Activated CD4-positive, CD25-positive, alpha-beta regulatory T cell treated with anti-CD3 and anti-CD28 coated beads, Interleukin-2, amount 50 U/mL, for 16 hours (primary cell): ENCODE data around the gene CDC26.
"Not testable (repeated sequence)": the region's sequence is repeated elsewhere in the genome, so short reads cannot be mapped to it uniquely, and the experiment has no call there.

Source experiments
- DNase-seq: peaks from one replicate; pipeline ENCODE4 v3.0.0-alpha.2; 2020; ENCODE audit warnings: low read depth, low spot score

CDC26 gene

GRCh38 chr9:113275157-113276131 lies at the start of gene CDC26, which contains the start of gene PRPF4:
CDC26 (minus strand) TSS chr9:113275572; CDS start chr9:113272507, 3,065 bp downstream.
PRPF4 (plus strand) TSS chr9:113275658; CDS start chr9:113275744, 86 bp downstream.
- peak; percentile 93 for DNase-seq

- DNase-seq: no peak
These were observed 47.3 kb upstream of the CDC26 start for GRCh38 chr9:113322671-113323070.

GRCh38 chr9:113320051-113320450 lies 44.7 kb upstream of the CDC26 start:
- DNase-seq: no peak

- no peak for DNase-seq
These were observed 43.7 kb upstream of the CDC26 start for GRCh38 chr9:113319054-113319453.

- DNase-seq: no peak
These were observed 42.4 kb upstream of the CDC26 start for GRCh38 chr9:113317777-113318176.

GRCh38 chr9:113316030-113316429 lies 40.7 kb upstream of the CDC26 start:
- no peak for DNase-seq

GRCh38 chr9:113315231-113315630 lies 39.9 kb upstream of the CDC26 start:
- no peak for DNase-seq

- DNase-seq: no peak
These were observed 37.9 kb upstream of the CDC26 start for GRCh38 chr9:113313261-113313660.

- no peak for DNase-seq
These were observed 36.6 kb upstream of the CDC26 start for GRCh38 chr9:113311961-113312360.

GRCh38 chr9:113310538-113310937 lies 35.2 kb upstream of the CDC26 start:
- DNase-seq: no peak

GRCh38 chr9:113309204-113309813 lies 33.9 kb upstream of the CDC26 start:
- no peak for DNase-seq

GRCh38 chr9:113307396-113307975 lies 32.1 kb upstream of the CDC26 start:
- DNase-seq: no peak

- no peak for DNase-seq
These were observed 31.2 kb upstream of the CDC26 start for GRCh38 chr9:113306566-113306965.

- DNase-seq: no peak
These were observed 27.5 kb upstream of the CDC26 start, which contains the start of gene RNF183 for GRCh38 chr9:113302792-113303418. RNF183 (minus strand) TSS chr9:113303376; CDS start chr9:113298184, 5,192 bp downstream.

- DNase-seq: no peak
These were observed 26.2 kb upstream of the CDC26 start for GRCh38 chr9:113301548-113301947.

- no peak for DNase-seq
These were observed 24.5 kb upstream of the CDC26 start for GRCh38 chr9:113299800-113300292.

- no peak for DNase-seq
These were observed 23.8 kb upstream of the CDC26 start for GRCh38 chr9:113298924-113299770.

- DNase-seq: no peak
These were observed 22.9 kb upstream of the CDC26 start for GRCh38 chr9:113298311-113298710.

GRCh38 chr9:113296796-113297558 lies 21.6 kb upstream of the CDC26 start:
- no peak for DNase-seq

GRCh38 chr9:113296247-113296646 lies 20.9 kb upstream of the CDC26 start:
- DNase-seq: not testable (repeated sequence)
